ENCODE results near the gene BTC. TPM values are rescaled to one million over a fixed set of nuclear protein-coding genes. Genes with fewer than 3 reads are reported as not detected.

Gene BTC
- total and polyA plus RNA-seq, 2 of the 13 experiments (the other 11 are each of a cell fraction or from before 2014, with no cell fraction given) = not detected

GRCh38 chr4:74796631-74797030 is 2.3 kb upstream of the BTC start:
- ATAC-seq = no peak
- Histone ChIP-seq H3K4me1 (ENCODE audit: insufficient read depth, low read length) (no peaks in the 10 kb centered on the region), H4K20me1 (ENCODE audit: insufficient read depth, low read length) (no peaks in the 10 kb centered on the region), H3K4me2 (ENCODE audit: low read depth, low read length) (no peak overlapping the region), H3K79me2 (ENCODE audit: insufficient read depth, low read length) (no peaks in the 10 kb centered on the region), H3K36me3 (replicated peaks in 1 of 2; ENCODE audit: control insufficient read depth in 1 of 2, insufficient read depth in 2 of 2, low read length in 2 of 2) (no peaks in the 10 kb centered on the region), H3K27me3 (ENCODE audit: control insufficient read depth in 1 of 2, insufficient read depth in 2 of 2, low read length in 2 of 2) (peaks cover 0 to 21% of the 10 kb centered on the region in 2 experiments; a peak in 2 of 5 replicates), H2AFZ (ENCODE audit: low read length) (no peak overlapping the region), H3K4me3 (replicated peaks in 1 of 3; ENCODE audit: insufficient read depth in 1 of 3, low read depth in 2 of 3, low read length in 3 of 3) (no peak overlapping the region), H3K9me3 (ENCODE audit: low read length) (no peaks in the 10 kb centered on the region), H3K27ac (ENCODE audit: extremely low read length, insufficient read depth, low read length) (no peak overlapping the region), H3K9ac (ENCODE audit: insufficient read depth, low read depth, low read length) (no peak overlapping the region)
- FAIRE-seq = no peak
- in situ Hi-C loops (cut with HindIII; ENCODE audit: extremely low pct_ligation_motif_present, low pct_unique_long_range_greater_than_20kb) (no loop called here), intact Hi-C loops (cut with micrococcal nuclease; ENCODE audit: unreplicated experiment) (no loop called here)
- TF ChIP-seq FOXP1 (IDR thresholded peaks at IDR 0.05) (no peak), FOXP1 (CRISPR knock-in tag; IDR thresholded peaks at IDR 0.05) (no peak), TERF1 (CRISPR knock-in tag; IDR thresholded peaks at IDR 0.05) (no peak), SALL1 (CRISPR knock-in tag; IDR thresholded peaks at IDR 0.05) (no peak), RBFOX2 (IDR thresholded peaks at IDR 0.05; ENCODE audit: low read depth, low read length) (no peak), HIVEP1 (CRISPR knock-in tag; IDR thresholded peaks at IDR 0.05) (no peak), ZBTB43 (CRISPR knock-in tag; conservative IDR thresholded peaks at IDR 0.05) (no peak), ZMYM3 (CRISPR knock-in tag; IDR thresholded peaks at IDR 0.05) (no peak), CC2D1A (CRISPR knock-in tag; IDR thresholded peaks at IDR 0.05) (no peak), ZNF468 (CRISPR knock-in tag; IDR thresholded peaks at IDR 0.05) (no peak), ZKSCAN1 (IDR thresholded peaks at IDR 0.05; ENCODE audit: low read length) (no peak), ZNF552 (CRISPR knock-in tag; IDR thresholded peaks at IDR 0.05; ENCODE audit: borderline replicate concordance) (no peak), ZSCAN30 (CRISPR knock-in tag; IDR thresholded peaks at IDR 0.05) (no peak), ZNF773 (CRISPR knock-in tag; IDR thresholded peaks at IDR 0.05; ENCODE audit: borderline replicate concordance) (no peak), ZNF17 (CRISPR knock-in tag; IDR thresholded peaks at IDR 0.05) (no peak), CHD4 (IDR thresholded peaks at IDR 0.05; ENCODE audit: borderline replicate concordance, low read length) (no peak), TRAFD1 (CRISPR knock-in tag; IDR thresholded peaks at IDR 0.05; ENCODE audit: borderline replicate concordance) (no peak)
- DNase-seq (ENCODE audit: low spot score) = no peak
- 5% methylated on average over 4 of the region's 4 CpGs for WGBS (ENCODE audit: low lambda C conversion rate)
- ChIA-PET CTCF (ENCODE audit: low intra/inter-chr PET ratio, low total read pairs) (no interaction called here), POLR2A (no interaction called here)
- BruUV-seq (replicated peaks) = no TSS peak
